Measurements from ENCODE around the gene DMAC2.
"Not testable (repeated sequence)": the region's sequence is repeated elsewhere in the genome, so short reads cannot be mapped to it uniquely, and the experiment has no call there.

DMAC2 gene

DNA sequence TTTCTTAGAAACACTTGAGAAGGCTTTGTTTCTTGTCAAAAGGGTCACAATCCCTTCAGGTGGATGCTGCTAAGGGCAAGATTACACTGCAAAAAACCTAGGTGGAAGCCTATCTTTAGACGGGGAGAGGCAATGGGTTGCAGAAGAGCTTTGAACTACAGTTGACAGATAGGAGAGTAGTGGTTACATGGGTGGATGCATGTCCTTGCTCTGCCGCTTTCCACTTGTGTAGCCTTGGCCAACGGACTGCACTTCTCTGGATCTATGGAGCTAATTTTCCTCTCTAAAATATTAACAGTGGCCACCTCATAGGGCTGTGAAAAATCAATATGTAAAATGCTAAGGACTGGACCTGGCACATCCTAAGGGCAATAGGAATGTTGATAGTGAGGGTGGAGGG, 41.1 kb downstream of the DMAC2 start:
- no peak for DNase-seq (ENCODE audit: low read depth in 2 of 2)

DNA sequence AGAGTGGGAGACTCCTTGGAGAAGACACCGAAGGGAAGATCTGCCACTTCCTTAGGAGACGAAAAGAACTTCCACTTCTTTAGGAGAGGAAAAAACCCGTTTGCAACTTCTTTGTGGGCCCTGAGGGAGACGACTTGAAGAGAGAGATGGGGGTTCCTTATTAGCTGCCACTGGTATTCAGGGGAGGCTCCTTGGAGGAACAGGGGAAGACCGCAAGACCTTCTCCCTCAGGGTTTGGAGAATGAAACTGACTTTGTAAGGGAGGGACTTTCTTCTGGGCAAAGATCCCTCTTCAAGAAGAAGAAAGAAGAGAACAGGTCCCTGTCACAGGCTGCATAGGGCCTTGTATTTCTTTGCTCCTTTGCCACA, 41.7 kb downstream of the DMAC2 start:
- DNase-seq (ENCODE audit: low read depth in 2 of 2): no peak

DNA sequence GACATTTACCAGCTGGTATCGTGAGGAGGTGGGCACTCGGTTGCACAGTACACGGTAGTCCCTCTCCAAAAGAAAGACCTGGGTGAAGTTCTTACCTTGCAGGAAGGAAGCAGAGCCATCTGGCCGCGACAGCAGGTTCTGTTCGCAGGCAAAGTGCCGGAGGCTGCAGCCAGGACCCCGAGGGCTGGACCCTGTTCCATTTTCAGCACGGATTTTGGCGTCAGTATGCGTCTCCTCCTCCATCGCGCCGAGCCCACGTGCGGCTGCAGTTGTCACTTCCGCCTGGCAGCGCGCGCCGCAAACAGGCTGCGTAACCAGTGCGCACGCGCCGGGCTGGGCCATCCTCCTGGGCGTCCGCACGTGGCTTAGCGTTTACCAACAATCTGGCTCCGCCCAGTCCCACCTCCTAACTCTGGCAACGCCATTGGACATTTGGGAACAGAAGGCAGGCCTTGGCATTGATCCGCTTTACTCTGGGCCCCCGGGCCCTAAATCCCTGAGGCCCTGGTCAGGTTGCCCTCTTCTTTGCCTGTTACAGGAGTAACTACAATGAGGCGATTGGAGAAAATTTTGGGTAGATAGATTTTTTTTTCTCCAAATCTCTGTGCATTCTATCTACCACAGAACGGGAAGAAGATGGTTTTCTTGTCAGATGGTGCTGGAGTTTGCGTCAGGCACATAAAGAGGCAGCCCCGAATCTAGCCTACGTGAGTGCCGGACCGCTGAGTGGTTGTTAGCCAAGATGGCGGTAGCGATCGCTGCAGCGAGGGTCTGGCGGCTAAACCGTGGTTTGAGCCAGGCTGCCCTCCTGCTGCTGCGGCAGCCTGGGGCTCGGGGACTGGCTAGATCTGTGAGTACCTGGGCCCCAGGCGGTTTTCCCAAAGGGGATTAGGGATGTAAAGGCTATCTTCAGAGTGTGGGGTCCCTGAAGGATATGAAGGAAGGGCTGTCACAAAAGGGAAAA, 42.3 kb downstream of the DMAC2 start, which contains the start of the genes BCKDHA and EXOSC5:
Gene BCKDHA, plus strand, starts transcription at position 733 of the 964 bp plus-strand sequence. Its CDS starts 10 bp downstream, at position 743.
Gene EXOSC5, minus strand, starts transcription at position 274 of the 964 bp plus-strand sequence. Its CDS starts 31 bp downstream, at position 243.
- DNase-seq (ENCODE audit: low read depth in 2 of 2): peak; percentile 99

DNA sequence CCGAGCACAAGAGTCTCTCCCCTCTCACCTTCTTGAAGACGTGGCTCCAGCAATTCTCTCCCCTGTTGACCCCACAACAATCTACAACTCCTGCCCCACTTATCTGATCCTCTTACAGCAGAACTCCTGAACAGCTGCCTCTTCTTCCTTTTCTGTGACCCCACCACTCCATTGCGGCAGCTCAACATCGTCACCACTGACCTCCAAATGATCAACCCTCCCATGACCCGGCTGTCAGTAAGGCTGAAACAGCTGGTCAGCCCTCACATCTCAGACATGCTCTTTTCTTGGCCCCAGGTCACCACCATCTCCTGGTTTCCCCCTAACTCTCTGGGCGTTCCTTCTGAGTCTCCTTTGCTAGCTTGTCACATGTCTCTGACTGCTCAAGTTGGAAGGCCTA, 44.4 kb downstream of the DMAC2 start:
- DNase-seq (ENCODE audit: low read depth in 2 of 2): no peak

DNA sequence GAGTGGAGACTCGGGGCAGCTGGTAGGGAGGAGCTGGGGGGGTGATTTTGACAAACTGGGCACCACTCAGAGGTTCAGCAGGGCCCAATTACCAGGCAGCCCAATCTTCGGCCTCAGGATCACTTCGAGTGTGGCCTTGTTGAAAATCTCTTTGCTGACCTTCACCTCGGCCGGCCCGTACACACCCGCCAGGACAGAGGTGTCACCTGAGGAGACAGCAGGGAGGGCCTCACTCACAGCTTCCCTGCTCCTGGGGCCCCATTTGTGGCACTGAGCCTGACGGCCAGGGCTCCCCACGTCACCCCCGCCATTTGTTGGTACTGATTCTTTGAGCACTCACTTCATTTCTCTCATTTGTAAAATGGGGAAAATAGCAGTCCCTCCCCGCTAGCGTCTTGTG, 46.9 kb downstream of the DMAC2 start:
- DNase-seq (ENCODE audit: low read depth in 2 of 2): no peak

DNA sequence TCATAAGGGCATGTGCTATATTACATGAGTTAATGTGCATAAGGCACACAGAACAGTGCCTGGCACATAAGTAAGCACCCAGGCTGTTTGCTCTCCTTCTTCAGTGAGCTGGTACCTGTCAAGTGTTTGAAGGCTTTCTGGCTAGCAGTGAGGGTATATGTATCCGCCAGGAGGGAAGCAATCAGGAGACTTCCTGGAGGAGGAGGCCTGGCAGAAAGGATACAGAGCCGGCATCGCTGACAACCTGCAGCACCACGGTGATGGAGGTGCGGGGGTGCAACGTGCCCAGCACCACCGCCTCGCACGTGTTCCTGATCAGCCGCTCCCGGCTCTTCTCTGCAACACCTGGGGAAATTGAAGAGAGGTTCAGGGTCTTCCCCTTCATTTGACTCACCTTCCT, 48.1 kb downstream of the DMAC2 start:
- DNase-seq (ENCODE audit: low read depth in 2 of 2): no peak

DNA sequence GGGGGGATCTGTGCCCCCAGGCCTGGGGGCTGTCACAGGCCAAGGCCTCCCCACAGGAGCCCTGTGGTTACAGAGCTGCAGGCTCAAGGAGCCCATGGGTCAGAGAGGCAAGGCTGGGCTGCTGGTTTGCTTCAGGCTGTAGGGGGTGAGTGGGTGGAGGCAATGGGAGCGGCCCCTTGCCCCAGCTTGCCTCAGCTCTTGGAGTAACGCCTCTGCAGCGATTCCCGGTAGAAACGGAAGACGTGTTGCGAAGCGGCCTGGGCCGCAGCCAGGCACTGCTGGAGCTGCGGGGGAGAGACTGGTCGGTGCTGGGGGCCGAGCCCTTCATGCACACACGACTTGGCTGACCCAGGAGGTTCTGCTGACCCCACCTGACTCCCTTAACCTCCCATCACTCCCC, 53.3 kb downstream of the DMAC2 start:
- DNase-seq (ENCODE audit: low read depth in 2 of 2): no peak

DNA sequence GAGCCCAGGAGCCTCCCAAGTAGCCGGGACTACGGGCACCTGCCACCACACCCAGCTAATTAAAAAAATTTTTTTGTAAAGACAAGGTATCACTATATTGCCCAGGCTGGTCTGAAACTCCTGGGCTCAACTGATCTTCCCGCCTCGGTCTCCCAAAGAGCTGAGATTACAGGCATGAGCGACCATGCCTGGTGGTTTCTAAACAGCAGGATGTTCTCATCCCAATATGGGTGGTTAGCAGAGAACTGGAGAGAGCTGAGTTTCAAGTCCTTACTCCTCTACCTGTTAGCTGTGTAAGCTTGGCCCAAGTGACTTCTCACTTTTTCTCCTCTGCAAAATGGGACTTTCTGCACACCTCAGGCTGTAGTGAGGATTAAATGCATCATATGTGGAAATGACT, 55.4 kb downstream of the DMAC2 start:
- no peak for DNase-seq (ENCODE audit: low read depth in 2 of 2)

DNA sequence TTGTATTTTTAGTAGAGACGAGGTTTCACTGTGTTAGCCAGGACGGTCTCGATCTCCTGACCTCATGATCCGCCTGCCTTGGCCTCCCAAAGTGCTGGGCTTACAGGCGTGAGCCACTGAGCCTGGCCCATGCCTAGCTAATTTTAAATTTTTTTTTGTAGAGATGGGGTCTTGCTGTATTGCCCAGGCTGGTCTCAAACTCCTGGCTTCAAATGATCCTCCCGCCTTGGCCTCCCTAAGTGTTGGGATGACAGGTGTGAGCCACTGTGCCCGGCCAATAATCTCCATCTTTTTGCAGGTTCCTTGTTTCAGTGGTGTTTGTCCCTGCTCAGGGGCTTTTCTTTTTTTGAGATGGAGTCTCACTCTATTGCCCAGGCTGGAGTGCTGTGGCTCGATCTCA, 58.2 kb downstream of the DMAC2 start:
- DNase-seq (ENCODE audit: low read depth in 2 of 2): not testable (repeated sequence)

Measured in stimulated activated CD8-positive, alpha-beta memory T cell treated with anti-CD3 and anti-CD28 coated beads, Interleukin-7, amount 100 ng/mL, for 4 hours (primary cell).